Measurements from ENCODE around the gene PLIN1. TPM values are rescaled to one million over a fixed set of nuclear protein-coding genes. Genes with fewer than 3 reads are reported as not detected.

PLIN1 gene
- total and polyA plus RNA-seq, 2 donors (not counting 3 experiments of a cell fraction or from before 2014, with no cell fraction given): 0.07 TPM; not detected in 1

DNA sequence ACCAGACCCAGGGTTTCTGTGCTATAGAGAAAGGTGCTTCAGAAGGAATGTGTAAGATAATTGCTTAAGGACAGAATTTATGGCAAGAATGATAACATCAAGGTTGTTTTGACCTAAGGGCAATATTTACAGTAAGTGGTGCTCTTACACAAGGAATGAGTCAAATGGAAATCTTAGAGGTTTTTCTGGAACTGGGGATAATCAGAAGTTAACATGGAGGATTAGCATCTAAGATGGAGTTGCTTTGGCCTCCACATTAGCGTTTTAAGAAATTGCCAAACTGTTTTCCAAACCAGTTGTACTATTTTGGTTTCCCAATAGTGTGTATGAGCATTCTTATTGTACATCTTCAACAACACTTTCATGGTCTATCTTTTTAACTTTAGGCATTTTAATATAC, 14.5 kb upstream of the PLIN1 start:
- FAIRE-seq (no peak), DNase-seq (ENCODE audit: low read depth, low spot score) (no peak)
- dilution Hi-C loops (cut with MboI; ENCODE audit: extremely low pct_ligation_motif_present, low sequenced_read_pairs) (no loop called here), intact Hi-C loops (cut with micrococcal nuclease) (no loop called here)
- BruUV-seq (replicated peaks): no TSS peak
- Histone ChIP-seq H3K9me3 (replicated peaks; ENCODE audit: control insufficient read depth, insufficient read depth, low read length) (no peaks in the 10 kb centered on the region), H3K27me3 (ENCODE audit: control insufficient read depth in 2 of 2, insufficient read depth in 2 of 2, low read length in 2 of 2) (peaks cover 7 to 18% of the 10 kb centered on the region in 2 experiments), H3K27ac (ENCODE audit: insufficient read depth, low read depth, low read length) (no peak overlapping the region), H3K4me2 (ENCODE audit: insufficient read depth, low read length) (no peak overlapping the region), H3K4me3 (replicated peaks in 1 of 3; ENCODE audit: insufficient read depth in 1 of 3, low read depth in 1 of 3, low read length in 3 of 3) (no peak overlapping the region), H3K79me2 (ENCODE audit: control insufficient read depth, insufficient read depth, low read length) (no peaks in the 10 kb centered on the region), H3K36me3 (ENCODE audit: control insufficient read depth in 2 of 2, extremely low read depth in 1 of 2, insufficient read depth in 2 of 2, low read length in 2 of 2) (no peaks in the 10 kb centered on the region), H3K9ac (replicated peaks; ENCODE audit: extremely low read depth, insufficient read depth, low read length) (no peak overlapping the region), H2AFZ (ENCODE audit: low read depth, low read length) (no peak overlapping the region), H4K20me1 (replicated peaks; ENCODE audit: control insufficient read depth, extremely low read depth, insufficient read depth, low read length) (no peaks in the 10 kb centered on the region), H3K9me1 (replicated peaks; ENCODE audit: control insufficient read depth, extremely low read depth, insufficient read depth, low read length) (no peaks in the 10 kb centered on the region), H3K4me1 (ENCODE audit: control insufficient read depth, extremely low read depth, insufficient read depth, low read length) (peaks cover 2% of the 10 kb centered on the region)
- TF ChIP-seq, protein P1, sequence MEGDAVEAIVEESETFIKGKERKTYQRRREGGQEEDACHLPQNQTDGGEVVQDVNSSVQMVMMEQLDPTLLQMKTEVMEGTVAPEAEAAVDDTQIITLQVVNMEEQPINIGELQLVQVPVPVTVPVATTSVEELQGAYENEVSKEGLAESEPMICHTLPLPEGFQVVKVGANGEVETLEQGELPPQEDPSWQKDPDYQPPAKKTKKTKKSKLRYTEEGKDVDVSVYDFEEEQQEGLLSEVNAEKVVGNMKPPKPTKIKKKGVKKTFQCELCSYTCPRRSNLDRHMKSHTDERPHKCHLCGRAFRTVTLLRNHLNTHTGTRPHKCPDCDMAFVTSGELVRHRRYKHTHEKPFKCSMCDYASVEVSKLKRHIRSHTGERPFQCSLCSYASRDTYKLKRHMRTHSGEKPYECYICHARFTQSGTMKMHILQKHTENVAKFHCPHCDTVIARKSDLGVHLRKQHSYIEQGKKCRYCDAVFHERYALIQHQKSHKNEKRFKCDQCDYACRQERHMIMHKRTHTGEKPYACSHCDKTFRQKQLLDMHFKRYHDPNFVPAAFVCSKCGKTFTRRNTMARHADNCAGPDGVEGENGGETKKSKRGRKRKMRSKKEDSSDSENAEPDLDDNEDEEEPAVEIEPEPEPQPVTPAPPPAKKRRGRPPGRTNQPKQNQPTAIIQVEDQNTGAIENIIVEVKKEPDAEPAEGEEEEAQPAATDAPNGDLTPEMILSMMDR (IDR thresholded peaks at IDR 0.05; ENCODE audit: extremely low read depth in 1 of 2, insufficient read depth in 1 of 2, low read depth in 1 of 2, low read length in 2 of 2): no peak
- TF ChIP-seq POLR2AphosphoS5 (IDR thresholded peaks at IDR 0.05; ENCODE audit: insufficient read depth, low read depth, low read length) (no peak), JUN (IDR thresholded peaks at IDR 0.05; ENCODE audit: borderline replicate concordance, insufficient read depth, insufficient read length, low read depth) (no peak), EZH2 (IDR thresholded peaks at IDR 0.05; ENCODE audit: borderline replicate concordance, low read depth, low read length, severe bottlenecking) (no peak), MYC (IDR thresholded peaks at IDR 0.05; ENCODE audit: low read depth, low read length) (no peak), FOS (IDR thresholded peaks at IDR 0.05; ENCODE audit: borderline replicate concordance, insufficient read depth, low read length) (no peak), GATA2 (IDR thresholded peaks at IDR 0.05; ENCODE audit: insufficient read depth, insufficient read length, low read depth, low read length) (no peak), POLR2A (IDR thresholded peaks at IDR 0.05; ENCODE audit: low read depth, low read length) (no peak)
- TF ChIP-seq, protein P2, sequence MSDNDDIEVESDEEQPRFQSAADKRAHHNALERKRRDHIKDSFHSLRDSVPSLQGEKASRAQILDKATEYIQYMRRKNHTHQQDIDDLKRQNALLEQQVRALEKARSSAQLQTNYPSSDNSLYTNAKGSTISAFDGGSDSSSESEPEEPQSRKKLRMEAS (IDR thresholded peaks at IDR 0.05; ENCODE audit: insufficient read depth, insufficient read length): no peak
- ChIA-PET CTCF (no interaction called here), POLR2A (no interaction called here)

Measured in endothelial cell of umbilical vein (primary cell).